ENCODE data around the gene MARCHF7.
A peak's percentile ranks its signal among the peaks of the same experiment; 100 is the strongest.

Gene MARCHF7

GRCh38 chr2:159694500-159695040 lies 17.7 kb upstream of the MARCHF7 start:
- no peak for DNase-seq (ENCODE audit: low read depth)
- no peak overlapping the region for H3K4me3 ChIP-seq (ENCODE audit: low read length)
- TF ChIP-seq CTCF (conservative IDR thresholded peaks at IDR 0.05; ENCODE audit: low read length): no peak

GRCh38 chr2:159695795-159696448 lies 16.4 kb upstream of the MARCHF7 start:
- no peak for TF ChIP-seq CTCF (conservative IDR thresholded peaks at IDR 0.05; ENCODE audit: low read length)
- no peak overlapping the region for H3K4me3 ChIP-seq (ENCODE audit: low read length)
- DNase-seq (ENCODE audit: low read depth): no peak

- no peak overlapping the region for H3K4me3 ChIP-seq (ENCODE audit: low read length)
- no peak for TF ChIP-seq CTCF (conservative IDR thresholded peaks at IDR 0.05; ENCODE audit: low read length)
- no peak for DNase-seq (ENCODE audit: low read depth)
These were observed 8.8 kb upstream of the MARCHF7 start for GRCh38 chr2:159703491-159703890.

- peak; percentile 31 for DNase-seq (ENCODE audit: low read depth)
- no peak overlapping the region for H3K4me3 ChIP-seq (ENCODE audit: low read length)
- TF ChIP-seq CTCF (conservative IDR thresholded peaks at IDR 0.05; ENCODE audit: low read length): no peak
These were observed 5.8 kb upstream of the MARCHF7 start for GRCh38 chr2:159706385-159706980.

- no peak for DNase-seq (ENCODE audit: low read depth)
- TF ChIP-seq CTCF (conservative IDR thresholded peaks at IDR 0.05; ENCODE audit: low read length): no peak
- no peak overlapping the region for H3K4me3 ChIP-seq (ENCODE audit: low read length)
These were observed 4.1 kb upstream of the MARCHF7 start for GRCh38 chr2:159708066-159708760.

GRCh38 chr2:159710601-159711180 lies 1.6 kb upstream of the MARCHF7 start:
- no peak for TF ChIP-seq CTCF (conservative IDR thresholded peaks at IDR 0.05; ENCODE audit: low read length)
- H3K4me3 ChIP-seq (ENCODE audit: low read length): no peak overlapping the region
- no peak for DNase-seq (ENCODE audit: low read depth)
